Chondrocyte (in vitro differentiated cells): ENCODE results near the gene FAM98A. TPM values are rescaled to one million over a fixed set of nuclear protein-coding genes. Genes with fewer than 3 reads are reported as not detected.
A peak's percentile ranks its signal among the peaks of the same experiment; 100 is the strongest.

Experiments
- DNase-seq: peaks from one replicate; pipeline ENCODE4 v3.0.0; 2021; ENCODE audit warnings: mixed read lengths, low spot score
- H3K27ac Mint-ChIP-seq: one replicate; pipeline ENCODE4 v1.8.0; 2021; ENCODE audit warnings: mild to moderate bottlenecking, moderate library complexity, mixed read lengths; ENCODE audit not compliant: unreplicated experiment
- H3K27me3 Mint-ChIP-seq: 2 replicates; pipeline ENCODE4 v1.8.0; 2021; ENCODE audit warnings: low read depth, mixed read lengths
- H3K36me3 Mint-ChIP-seq: 2 replicates; pipeline ENCODE4 v1.8.0; 2021; ENCODE audit warnings: low read depth, mixed read lengths
- H3K4me1 Mint-ChIP-seq: 2 replicates; pipeline ENCODE4 v1.8.0; 2021; ENCODE audit warnings: low read depth, mild to moderate bottlenecking, mixed read lengths
- H3K4me3 Mint-ChIP-seq: one replicate; pipeline ENCODE4 v1.8.0; 2021; ENCODE audit warnings: mild to moderate bottlenecking, moderate library complexity, mixed read lengths; ENCODE audit not compliant: unreplicated experiment
- H3K9me3 Mint-ChIP-seq: 2 replicates; pipeline ENCODE4 v1.8.0; 2021; ENCODE audit warnings: low read depth, mixed read lengths
- total RNA-seq: library from RNA; stranded (reverse); gene quantifications from 3 replicates; pipeline ENCODE4 v1.2.1, GENCODE V29; 2021
- TF ChIP-seq, protein P1 (sequence below): fragments of 200-600 bp; sonication (generic); IDR thresholded peaks from 2 replicates; pipeline ENCODE4 v1.5.0; 2021; ENCODE audit warnings: antibody characterized with exemption, mild to moderate bottlenecking, moderate library complexity

FAM98A gene
- total RNA-seq, 1 donor from 2014 or later: 95.2 TPM

DNA sequence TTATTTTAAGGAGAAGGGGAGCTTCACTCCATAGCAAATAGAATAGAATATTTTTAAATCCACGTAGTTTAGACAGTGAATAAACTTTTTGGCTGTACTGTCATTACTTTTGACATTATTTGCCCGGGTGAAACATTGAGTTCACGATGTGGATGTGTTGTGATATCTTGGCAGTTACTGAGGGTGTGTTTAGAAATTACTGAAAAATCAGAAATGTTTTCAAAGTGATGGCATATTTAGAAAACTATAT, 769 bp upstream of the FAM98A start:
- H3K9me3 Mint-ChIP-seq: no peaks in the 10 kb centered on the region
- no peak for DNase-seq
- peaks cover 4% of the 10 kb centered on the region for H3K36me3 Mint-ChIP-seq
- peak overlapping the region; percentile 94 for H3K4me3 Mint-ChIP-seq
- no peaks in the 10 kb centered on the region for H3K27me3 Mint-ChIP-seq
- peak overlapping the region; percentile 100 for H3K27ac Mint-ChIP-seq
- TF ChIP-seq, protein P1, sequence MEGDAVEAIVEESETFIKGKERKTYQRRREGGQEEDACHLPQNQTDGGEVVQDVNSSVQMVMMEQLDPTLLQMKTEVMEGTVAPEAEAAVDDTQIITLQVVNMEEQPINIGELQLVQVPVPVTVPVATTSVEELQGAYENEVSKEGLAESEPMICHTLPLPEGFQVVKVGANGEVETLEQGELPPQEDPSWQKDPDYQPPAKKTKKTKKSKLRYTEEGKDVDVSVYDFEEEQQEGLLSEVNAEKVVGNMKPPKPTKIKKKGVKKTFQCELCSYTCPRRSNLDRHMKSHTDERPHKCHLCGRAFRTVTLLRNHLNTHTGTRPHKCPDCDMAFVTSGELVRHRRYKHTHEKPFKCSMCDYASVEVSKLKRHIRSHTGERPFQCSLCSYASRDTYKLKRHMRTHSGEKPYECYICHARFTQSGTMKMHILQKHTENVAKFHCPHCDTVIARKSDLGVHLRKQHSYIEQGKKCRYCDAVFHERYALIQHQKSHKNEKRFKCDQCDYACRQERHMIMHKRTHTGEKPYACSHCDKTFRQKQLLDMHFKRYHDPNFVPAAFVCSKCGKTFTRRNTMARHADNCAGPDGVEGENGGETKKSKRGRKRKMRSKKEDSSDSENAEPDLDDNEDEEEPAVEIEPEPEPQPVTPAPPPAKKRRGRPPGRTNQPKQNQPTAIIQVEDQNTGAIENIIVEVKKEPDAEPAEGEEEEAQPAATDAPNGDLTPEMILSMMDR: no peak
- H3K4me1 Mint-ChIP-seq: peaks cover 43% of the 10 kb centered on the region

DNA sequence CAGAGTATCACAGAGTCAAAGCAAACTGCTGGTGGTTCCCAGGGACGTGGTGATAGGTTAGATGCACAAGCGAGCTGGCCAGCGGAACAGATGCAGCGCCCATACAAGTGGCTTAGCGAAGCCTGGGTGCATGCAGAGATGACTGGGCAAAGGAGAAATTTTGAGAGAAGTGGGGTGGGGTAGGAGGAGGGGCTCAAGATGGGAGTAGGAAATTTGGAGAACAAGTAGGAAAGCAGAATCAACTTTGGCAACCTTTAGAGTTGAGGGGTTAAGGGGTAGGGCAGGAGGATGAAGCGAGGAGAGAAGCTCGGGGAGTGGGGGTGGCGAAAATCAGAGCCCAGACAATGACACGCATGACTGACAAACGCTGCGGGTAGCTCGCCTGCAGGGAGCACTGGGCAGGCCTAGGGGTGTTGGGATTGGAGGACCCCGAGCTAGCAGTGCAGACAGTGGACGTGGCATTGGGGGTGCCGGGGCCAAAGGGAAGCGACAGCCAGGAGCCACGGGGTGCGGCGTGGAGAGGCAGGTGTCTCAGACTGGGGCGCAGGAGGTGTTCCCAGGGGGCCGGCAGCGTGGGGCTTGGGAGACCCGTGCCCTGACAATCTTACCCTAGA, 431 bp downstream of the FAM98A start:
- Mint-ChIP-seq H3K4me3 (peak overlapping the region; percentile 94), H3K36me3 (peaks cover 11% of the 10 kb centered on the region), H3K9me3 (no peaks in the 10 kb centered on the region), H3K4me1 (peaks cover 47% of the 10 kb centered on the region), H3K27me3 (no peaks in the 10 kb centered on the region), H3K27ac (peak overlapping the region; percentile 100)
- TF ChIP-seq, protein P1: no peak
- peak; percentile 91 for DNase-seq

DNA sequence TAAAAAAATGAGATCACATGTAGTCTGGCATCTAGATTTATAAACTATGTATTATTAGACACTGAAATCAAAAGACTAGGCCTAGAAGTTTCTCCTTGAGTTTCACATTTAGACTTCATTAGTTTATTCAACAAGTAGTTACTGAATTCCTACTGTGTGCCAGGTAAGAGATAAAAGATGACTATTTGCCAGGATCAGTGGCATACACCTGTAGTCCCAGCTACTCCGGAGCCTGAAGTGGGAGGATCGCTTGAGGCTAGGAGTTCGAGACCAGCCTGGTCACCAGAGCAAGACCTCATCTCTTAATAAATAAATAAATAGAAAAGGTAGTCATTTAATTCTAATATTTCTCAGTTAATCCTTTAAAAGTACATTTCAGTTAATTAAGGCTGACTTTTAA, 2.1 kb downstream of the FAM98A start:
- Mint-ChIP-seq H3K27ac (peak overlapping the region; percentile 74), H3K36me3 (peaks cover 21% of the 10 kb centered on the region), H3K4me3 (peak overlapping the region; percentile 94), H3K4me1 (peaks cover 49% of the 10 kb centered on the region), H3K27me3 (no peaks in the 10 kb centered on the region), H3K9me3 (no peaks in the 10 kb centered on the region)
- no peak for DNase-seq
- TF ChIP-seq, protein P1: no peak

DNA sequence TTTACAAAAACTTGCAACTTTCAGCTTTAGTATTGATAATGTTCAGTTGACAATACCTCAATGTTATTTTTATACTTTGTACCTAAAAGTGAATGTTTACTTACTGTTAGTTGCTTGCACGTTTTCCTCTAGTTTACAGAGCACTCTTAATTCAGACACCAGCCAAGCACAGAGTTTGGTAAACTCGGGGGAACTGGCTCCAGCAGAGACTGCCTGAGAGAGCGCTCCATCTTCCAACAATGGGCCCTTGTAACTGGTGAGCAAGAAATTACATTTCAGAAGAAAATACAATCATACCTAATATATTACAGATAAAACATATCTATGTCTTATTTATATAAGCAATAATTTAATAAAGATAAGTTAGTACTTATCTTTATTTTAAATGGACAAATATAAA, 3.7 kb downstream of the FAM98A start:
- TF ChIP-seq, protein P1: no peak
- Mint-ChIP-seq H3K9me3 (no peaks in the 10 kb centered on the region), H3K27ac (peak overlapping the region; percentile 75), H3K27me3 (no peaks in the 10 kb centered on the region), H3K36me3 (peaks cover 27% of the 10 kb centered on the region), H3K4me3 (peak overlapping the region; percentile 51), H3K4me1 (peaks cover 60% of the 10 kb centered on the region)
- no peak for DNase-seq

DNA sequence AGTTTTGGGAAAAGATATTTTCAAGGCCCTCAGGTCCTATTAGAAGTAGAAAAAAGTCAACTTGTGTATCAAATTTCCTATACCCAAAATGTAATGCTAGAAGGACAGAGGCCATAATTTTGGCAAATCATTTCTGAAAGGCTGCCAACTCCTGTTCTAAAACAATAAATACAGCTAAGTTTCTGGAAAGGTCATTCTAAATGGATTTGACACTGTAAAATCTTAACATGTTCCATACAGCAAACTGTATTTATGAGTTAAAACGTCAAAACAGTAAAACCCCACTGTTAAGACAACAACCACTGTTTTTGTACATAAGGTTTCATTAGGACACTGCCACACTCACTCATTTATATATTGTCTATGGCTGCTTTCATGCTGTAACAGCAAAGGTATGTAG, 9.7 kb downstream of the FAM98A start:
- Mint-ChIP-seq H3K4me1 (peaks cover 59% of the 10 kb centered on the region), H3K27ac (peak overlapping the region; percentile 80), H3K36me3 (peaks cover 47% of the 10 kb centered on the region), H3K4me3 (no peak overlapping the region), H3K27me3 (no peaks in the 10 kb centered on the region), H3K9me3 (no peaks in the 10 kb centered on the region)
- no peak for DNase-seq
- TF ChIP-seq, protein P1: no peak
